ENCODE data around the gene PPP1R16B. TPM values are rescaled to one million over a fixed set of nuclear protein-coding genes. Genes with fewer than 3 reads are reported as not detected.

Gene PPP1R16B
- total and polyA plus RNA-seq, 10 of the 15 experiments (the other 5 are each of a cell fraction or from before 2014, with no cell fraction given) = 13.4 to 90.2 (median 66.7) TPM

GRCh38 chr20:38836991-38837390, 31.5 kb downstream of the PPP1R16B start (continued):
- TF ChIP-seq IRF5 (IDR thresholded peaks at IDR 0.05; ENCODE audit: borderline replicate concordance) (no peak), SREBF2 (IDR thresholded peaks at IDR 0.05; ENCODE audit: low read length) (no peak), SMARCA5 (IDR thresholded peaks at IDR 0.05) (peak; percentile 28; the same call in 1 of the 2 replicates), TARDBP (IDR thresholded peaks at IDR 0.05; ENCODE audit: borderline replicate concordance) (no peak), USF1 (IDR thresholded peaks at IDR 0.05; ENCODE audit: borderline replicate concordance, extremely low read length, insufficient read depth, low read depth, low read length) (no peak), IRF3 (IDR thresholded peaks at IDR 0.05) (no peak), ZNF592 (IDR thresholded peaks at IDR 0.05) (no peak), REST (IDR thresholded peaks at IDR 0.05; ENCODE audit: low read depth, low read length) (no peak), IRF4 (IDR thresholded peaks at IDR 0.05; ENCODE audit: low read depth, low read length) (0 out of 2 replicates have a peak, but pooled peaks have one; percentile 48), MYC (IDR thresholded peaks at IDR 0.05; ENCODE audit: insufficient read depth, insufficient read length, insufficient replicate concordance, low read length, severe bottlenecking) (no peak), ZNF274 (IDR thresholded peaks at IDR 0.05; ENCODE audit: insufficient read depth, insufficient read length) (no peak), EED (IDR thresholded peaks at IDR 0.05; ENCODE audit: low read depth) (no peak), SPI1 (IDR thresholded peaks at IDR 0.05; ENCODE audit: borderline replicate concordance, insufficient read depth, low read depth, low read length) (peak; percentile 71; the same call in 1 of the 2 replicates), MTA3 (IDR thresholded peaks at IDR 0.05; ENCODE audit: borderline replicate concordance, low read length) (no peak), POU2F2 (IDR thresholded peaks at IDR 0.05; ENCODE audit: borderline replicate concordance, low read depth, low read length) (no peak), HDAC6 (IDR thresholded peaks at IDR 0.05; ENCODE audit: unreplicated experiment) (no peak), FOXK2 (IDR thresholded peaks at IDR 0.05) (no peak), SUPT20H (IDR thresholded peaks at IDR 0.05; ENCODE audit: borderline replicate concordance, control insufficient read depth, low read depth, low read length) (no peak), KLF5 (IDR thresholded peaks at IDR 0.05; ENCODE audit: partially characterized antibody) (no peak)

All from GM12878 (cell line).